GM19452 (cell line): ENCODE results near the gene EFR3B.
"Not testable (repeated sequence)": the region's sequence is repeated elsewhere in the genome, so short reads cannot be mapped to it uniquely, and the experiment has no call there.

ENCODE experiments used
- ATAC-seq: cut with Tn5 transposase; IDR thresholded peaks from one replicate; pipeline ENCODE4 v1.9.1; 2021; ENCODE audit not compliant: unreplicated experiment

The EFR3B gene

DNA sequence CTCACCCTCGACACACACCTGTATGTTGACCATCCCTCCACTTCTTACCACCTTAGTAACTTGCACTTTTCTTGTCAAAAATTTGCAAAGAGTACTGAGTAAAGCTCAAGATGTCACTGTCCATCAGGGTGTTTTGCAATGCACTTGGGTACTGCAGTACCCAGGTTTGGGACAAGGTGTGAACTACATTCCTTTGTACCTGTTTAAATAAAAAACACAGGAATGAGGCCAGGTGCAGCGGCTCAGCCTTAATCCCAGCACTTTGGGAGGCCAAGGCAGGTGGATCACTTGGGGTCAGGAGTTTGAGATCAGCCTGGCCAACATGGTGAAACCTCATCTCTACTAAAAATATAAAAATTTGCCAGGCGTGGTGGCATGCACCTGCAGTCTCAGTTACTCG, 98.7 kb downstream of the EFR3B start:
- ATAC-seq: not testable (repeated sequence)

DNA sequence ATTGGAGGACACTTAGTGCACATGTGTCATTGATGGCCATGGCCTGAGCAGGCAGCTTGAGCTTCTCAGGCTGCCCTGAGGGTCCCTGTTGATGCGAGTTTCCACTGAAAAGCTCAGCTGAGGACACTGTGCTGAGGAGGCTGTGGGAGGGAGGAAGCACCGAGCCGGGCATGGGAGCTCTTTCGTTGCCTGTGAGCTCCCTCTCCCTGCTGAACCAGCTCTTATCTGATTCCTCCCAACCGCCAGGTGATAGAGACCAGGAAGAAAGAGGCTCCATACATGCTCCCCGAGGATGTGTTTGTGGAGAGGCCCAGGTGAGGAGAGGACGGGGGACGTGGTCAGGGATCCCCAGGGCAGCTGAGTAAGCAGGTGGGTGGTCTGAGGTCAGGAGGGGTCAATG, 99.2 kb downstream of the EFR3B start:
- no peak for ATAC-seq

DNA sequence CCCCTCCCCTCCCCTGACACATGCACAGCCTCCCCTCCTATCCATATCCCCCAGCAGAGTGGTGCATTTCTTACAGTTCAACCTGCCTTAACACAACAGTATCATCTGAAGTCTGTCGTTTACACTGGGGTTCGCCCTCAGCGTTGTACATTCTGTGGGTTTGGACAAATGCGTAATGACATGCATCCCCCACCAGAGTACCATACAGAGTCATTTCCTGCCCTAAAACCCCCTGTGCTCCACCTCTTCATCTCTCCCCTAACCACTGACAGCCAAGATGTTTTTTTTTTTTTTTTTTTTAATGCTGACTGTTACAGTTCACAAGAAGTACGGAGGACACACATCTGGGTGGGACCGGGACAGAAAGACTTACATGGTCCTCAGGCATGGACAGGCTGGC, 103.9 kb downstream of the EFR3B start:
- no peak for ATAC-seq

DNA sequence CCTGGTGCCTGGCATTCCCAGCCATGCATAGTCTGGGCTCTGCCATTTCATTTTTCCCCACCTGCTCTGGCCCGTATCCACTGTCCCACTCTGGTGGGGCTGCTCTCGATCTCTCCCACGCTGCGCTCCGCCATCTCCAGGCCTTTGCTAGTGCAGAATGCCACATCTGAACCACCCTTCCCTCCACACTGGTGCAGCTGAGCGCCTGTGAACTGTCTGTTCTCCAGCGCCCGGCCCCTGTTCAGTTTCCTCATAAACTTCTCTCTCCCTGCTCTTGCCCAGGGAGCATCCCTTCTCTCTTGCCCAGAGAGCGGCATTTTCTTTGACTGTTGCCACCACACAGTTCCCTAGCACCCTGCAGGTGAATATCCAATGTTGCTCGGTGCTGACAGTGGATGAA, 105.0 kb downstream of the EFR3B start:
- no peak for ATAC-seq

DNA sequence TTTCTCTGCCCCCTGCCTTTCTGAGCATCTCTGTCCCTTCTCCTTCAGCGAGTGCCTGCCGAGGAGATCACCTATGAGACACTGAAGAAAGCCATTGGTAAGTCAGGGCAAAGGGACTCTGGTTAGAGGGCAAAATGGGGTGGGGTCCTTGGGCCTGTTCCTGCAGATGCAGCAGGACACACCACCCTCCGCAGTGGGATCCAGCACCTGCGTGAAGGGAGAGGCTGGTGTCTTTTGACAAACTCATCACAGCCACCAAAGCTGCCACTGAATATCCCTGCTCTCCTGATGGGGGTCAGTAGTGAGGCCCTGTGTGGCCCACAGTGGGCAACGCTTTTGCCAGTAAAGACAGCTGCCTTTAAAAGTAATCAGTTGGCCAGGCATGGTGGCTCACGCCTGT, 107.8 kb downstream of the EFR3B start:
- no peak for ATAC-seq

DNA sequence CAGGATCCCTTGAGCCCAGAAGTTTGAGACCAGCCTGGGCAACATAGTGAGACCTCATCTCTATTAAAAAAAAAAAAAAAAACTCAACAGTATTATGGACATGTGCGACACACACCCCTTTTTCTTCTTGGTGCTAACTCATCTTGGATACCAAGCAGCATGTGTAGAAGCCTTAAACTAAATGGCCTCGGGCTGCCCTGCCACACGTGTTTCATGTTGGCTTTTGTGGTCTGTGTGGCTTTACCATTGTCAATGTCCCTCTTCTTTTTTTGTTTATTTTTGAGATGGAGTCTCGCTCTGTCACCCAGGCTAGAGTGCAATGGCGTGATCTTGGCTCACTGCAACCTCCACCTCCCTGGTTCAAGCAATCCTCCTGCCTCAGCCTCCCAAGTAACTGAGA, 109.1 kb downstream of the EFR3B start:
- ATAC-seq: not testable (repeated sequence)

DNA sequence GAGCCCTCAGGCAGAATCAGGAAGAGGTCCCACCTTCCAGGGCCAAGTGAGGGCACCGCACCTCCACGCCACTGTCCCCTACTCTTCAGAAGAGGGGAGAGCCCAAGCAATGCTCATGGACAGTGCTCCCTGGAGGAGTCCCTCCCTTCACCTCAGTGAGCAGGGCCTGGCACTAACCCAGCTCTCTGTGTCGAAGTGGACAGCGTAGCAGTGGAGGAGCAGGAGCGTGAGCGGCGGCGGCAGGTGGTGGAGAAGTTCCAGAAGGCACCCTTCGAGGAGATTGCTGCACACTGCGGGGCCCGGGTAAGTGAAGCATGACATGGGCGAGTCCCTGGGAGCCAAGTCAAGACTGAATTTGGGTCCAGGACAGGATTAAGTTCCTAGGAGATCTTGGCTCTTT, 109.8 kb downstream of the EFR3B start:
- ATAC-seq: no peak

DNA sequence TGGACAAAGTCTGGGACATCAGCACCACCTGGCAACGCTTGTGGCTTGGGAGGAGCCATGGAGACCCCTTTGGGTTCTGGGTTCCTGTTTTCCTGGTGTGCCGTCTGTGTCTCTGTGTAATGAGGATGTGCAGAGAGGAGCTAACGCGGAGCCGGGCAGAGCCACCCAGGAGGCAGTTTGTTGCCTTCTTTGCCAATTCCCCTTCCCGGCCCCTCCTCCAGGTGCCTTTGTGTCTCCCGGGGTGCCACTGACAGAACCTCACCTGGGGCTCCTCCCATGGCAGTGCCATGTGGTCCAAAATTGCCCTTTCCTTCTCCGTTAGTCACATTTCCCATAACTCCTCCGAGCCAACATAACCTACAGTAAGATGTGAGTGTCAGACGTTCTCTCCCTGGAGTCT, 113.5 kb downstream of the EFR3B start:
- no peak for ATAC-seq

DNA sequence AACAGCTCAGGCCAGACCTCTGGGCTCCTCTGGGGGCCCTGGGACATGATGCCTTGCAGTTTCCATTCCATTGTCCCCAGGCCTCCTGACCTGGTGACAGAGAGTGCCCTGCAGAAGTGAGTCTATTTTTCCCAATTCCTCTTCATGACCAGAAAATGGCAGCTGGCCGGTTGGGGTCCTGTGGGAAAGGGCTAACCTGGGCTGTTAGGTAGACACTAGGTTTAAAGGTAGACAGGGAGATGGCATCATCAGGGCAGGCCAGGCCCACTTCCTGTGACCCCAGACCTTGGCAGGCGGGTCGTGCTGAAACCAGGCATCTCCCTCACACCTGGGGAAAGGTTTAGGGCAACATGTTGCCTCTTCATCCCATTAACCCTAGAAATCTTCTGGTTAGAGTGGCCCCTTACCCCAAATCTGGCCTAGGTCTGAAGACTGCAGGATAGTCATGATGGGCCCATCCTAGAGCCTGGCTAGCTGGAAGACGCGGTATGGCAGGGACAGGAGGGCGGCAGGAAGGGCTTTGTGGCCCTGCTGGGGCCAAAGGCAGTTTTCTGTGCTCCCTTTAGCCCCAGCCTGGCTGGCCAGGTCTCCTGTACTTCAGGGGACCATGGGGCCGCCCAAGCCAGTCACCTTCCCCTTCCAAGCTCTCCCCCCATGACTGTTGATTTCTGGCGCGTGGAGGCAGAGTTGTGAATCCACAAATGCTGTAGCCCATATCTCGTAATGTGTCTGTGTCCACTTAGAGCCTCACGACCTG, 116.4 kb downstream of the EFR3B start:
- no peak for ATAC-seq

DNA sequence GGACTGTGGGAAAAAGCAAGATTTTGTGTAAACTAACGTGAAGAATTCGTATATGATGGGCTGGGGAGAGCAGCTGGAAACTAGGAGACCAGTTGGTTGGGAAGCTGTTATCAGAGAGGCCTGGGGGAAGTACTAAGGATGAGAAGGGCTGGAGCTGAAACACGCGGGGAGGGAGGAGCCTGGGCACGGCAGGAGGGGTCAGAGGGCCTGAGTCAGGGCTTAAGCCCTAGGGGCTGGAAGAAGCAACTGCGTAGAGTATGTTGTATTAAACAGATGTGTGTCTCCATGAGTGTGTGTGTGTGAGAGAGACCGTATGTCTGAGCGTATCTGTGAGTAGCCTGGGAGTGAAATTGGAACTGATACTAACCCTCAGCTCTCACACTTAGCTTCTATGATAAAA, 118.1 kb downstream of the EFR3B start:
- no peak for ATAC-seq

DNA sequence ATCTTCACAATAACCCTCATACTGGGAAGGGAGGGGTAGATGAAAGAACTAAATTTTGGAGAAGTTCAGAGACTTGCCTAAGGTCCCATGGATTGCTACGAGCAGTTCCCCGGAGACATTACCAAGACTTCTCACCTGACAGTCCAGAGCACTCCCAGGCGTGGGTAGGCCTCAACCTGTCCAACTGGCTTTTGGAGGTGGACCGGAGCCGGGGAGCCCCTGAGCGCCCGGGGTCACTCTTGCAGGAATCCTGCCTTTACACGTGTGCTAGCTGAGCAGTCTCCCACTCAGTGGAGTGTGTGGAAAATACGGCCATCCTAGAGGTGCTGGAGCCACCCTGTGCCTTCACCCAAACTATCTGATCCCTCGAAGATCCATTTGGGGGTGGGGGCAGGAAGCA, 118.5 kb downstream of the EFR3B start:
- no peak for ATAC-seq

DNA sequence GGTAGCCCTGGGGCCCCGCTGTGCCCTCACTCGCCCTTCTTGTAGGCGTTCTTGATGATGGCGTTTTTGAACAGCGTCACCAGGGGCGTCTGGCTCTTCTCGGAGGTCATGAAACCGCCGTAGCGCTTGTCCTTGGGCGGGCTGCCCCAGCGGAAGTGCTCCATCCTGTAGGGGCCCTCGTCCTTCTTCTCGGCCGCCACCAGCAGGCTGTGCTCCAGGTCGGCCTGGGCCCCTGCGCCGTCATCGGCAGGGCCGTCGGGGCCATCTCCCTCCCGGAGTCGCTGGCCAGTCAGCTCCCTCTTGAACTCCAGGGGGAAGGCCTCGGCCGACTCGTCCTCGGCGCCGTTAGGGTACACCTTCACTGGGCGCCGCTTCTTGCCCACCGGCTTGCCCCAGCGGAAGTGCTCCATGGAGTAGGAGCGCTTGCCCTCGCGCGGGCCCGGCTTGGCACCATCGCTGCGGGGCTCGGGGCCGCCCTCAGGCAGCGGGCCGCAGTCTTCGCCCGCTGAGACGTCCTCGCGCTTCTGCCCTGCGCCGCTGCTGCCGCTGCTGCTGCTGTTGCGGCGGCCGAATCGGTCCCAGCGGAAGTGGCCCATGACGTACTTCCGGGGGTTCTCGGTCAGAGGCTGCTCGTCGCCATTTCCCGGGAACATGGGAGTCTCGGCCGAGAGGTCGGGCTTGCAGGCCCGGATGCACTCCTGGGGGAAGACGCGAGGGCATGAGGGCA, 119.3 kb downstream of the EFR3B start:
- peak; percentile 56 for ATAC-seq

DNA sequence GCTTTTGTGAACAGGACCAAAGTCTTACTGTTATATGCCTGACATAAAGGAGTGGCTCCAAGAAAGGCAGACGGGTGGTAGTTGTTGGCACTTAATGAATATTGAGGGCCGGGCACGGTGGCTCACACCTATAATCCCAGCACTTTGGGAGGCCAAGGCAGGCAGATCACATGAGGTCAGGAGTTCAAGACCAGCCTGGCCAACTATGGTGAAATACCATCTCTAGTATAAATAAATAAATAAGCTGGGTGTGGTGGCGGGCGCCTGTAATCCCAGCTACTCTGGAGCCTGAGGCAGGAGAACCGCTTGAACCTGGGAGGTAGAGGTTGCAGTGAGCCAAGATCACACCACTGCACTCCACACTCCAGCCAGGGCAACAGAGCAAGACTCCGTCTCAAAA, 120.2 kb downstream of the EFR3B start:
- not testable (repeated sequence) for ATAC-seq

DNA sequence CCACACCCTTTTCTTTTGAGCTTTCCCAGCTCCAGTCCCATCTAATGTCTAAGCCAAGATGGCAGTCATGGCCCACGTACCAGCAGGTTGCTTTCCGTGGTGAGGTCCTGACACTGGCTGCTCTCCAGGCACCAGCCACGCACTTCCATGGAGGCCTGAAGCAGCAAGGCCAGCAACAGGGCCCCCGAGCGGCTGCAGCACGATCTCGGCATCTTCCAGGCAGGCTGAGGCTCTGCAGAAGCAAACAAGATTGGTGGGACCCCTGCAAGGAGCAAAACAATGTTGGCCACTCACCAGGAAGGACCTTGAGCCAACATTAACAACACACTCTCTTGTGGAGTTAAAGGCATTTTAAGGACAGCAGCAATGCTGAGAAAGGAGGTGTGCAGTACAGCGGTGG, 122.7 kb downstream of the EFR3B start:
- no peak for ATAC-seq

DNA sequence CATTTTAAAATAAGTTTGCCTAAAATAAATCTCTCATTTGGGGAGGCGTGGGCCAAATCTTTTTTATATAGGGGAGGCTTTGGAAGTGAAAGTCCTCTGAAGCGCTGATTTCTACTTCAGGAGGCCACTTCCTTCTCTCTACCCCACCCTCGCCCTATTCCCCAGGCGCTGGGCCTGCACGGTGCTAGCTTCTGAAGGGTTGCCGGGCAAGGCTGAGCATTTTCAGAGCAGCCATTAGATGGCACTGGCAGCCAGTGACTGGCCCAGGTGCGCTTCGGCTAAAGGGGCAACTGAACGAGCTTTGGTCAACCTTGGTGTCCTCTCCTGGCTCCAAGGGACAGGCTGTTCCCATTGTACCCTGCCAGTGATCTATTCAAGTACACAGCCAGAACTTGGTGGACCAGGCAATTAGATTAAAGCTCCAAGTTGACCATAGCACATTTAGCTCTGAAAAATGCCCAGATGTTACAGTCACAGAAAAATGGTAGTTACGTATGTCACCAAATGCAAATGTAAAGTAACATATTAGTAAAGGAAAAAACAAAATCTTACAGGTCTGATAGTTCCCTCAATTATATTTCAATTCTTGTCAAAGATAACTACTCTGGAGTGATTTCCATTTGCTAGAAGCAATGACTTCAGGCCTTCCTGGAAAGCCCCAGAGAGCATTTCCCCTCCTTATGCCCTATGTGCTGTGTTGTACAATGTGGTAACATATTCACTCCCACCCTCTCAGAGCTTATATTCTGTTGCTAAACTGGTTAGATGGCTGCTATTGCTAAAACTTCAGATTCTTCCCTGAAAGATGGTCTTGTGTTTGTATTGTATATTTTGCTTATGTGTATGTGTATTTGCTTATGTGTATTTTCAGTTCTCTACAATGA, 124.4 kb downstream of the EFR3B start:
- ATAC-seq: peak; percentile 75

DNA sequence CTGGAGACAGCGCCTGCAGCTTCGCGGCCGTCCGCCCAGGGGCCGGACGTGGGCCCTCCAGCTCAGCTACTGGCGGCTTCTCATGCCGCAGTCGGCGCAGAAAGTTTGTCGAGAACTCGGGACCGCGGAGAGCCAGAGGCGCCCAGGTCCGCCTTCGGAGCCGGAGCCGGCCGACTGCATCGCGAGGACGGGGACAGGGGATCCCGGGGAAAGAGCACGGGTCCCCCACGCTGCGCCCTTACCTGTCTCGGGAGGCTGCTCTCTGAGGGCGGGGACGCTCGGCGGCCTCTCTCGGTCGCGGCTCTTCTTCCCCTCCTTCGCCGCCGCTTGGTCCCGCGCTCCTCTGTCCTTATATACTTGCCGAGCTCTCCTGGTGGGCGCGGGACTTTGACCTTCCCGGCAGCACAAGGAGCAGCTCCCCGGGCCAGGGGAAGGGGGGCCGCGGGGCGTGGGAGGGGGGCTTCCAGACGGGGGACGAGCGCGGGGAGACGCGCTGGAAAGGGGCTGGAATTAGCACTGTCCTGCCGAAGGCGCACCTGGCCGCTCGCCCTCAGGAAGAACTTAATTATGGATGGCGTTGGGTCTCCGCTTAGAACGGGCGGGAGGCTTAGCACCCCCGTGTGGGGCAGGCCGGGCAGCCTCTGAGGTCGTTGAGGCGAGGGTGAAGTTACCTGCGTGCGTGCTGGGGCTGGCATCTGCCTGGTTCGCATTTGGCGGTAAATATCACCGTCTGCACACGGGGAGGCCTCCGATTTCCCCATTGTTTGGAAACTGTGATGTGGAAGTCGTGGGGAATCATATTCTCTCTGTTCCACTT, 126.6 kb downstream of the EFR3B start, which contains the start of gene POMC:
Gene POMC, minus strand, starts transcription at position 325 of the 817 bp plus-strand sequence. CDS start 3,808 bp downstream, outside the sequence.
- ATAC-seq: no peak

DNA sequence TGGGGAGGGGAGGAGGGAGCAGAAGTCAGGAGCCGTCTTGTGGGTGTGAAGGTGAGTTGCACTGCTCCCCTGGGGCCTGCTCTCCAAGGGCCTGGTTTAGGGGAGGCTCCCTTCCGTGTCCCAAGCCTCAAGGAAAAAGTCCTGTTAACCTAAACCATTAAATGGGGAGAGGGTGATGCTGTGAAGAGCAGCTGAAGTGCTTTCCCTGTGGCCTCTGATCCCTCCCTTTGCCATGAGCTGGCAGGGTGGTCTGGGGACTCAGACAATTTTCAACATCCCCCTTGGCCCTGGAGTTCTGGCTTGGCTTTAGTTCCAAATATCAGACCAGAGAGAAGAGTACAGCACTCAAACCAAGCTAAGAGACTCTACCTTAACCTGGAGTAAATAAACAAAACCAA, 127.2 kb downstream of the EFR3B start:
- ATAC-seq: no peak

DNA sequence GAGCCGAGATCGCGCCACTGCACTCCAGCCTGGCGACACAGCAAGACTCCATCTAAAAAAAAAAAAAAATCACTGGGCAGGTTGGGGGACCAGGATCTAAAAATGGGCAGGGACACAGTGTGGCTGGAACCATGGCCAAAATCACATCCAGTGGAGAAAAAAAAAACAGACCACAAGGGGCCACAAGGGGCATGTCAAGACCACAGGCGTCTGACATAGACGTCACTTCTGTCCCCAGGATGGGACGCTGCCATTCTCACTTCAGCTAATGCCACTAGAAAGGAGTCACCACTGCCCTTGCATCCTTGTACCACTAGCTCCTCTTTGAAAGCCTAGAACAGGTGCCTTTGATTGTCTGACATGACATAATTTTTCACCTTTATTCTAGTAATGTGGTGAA, 129.0 kb downstream of the EFR3B start:
- no peak for ATAC-seq

DNA sequence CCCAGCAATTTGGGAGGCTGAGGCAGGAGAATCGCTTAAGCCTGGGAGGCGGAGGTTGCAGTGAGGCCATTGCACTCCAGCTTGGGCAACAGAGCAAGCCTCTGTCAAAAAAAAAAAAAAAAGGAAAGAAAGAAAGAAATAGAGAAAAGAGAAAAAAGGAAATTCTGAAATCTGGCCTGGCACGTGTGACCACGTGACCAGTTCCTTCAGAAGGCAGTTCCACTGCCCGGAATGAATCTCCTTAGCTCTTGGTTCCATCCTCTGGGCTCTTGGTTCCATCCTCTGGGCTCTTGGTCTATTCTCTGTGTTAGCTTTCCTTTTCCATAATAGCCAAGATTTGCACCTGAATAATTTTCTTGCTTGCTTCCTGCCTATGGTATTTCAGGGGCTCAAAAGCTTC, 131.8 kb downstream of the EFR3B start:
- no peak for ATAC-seq

DNA sequence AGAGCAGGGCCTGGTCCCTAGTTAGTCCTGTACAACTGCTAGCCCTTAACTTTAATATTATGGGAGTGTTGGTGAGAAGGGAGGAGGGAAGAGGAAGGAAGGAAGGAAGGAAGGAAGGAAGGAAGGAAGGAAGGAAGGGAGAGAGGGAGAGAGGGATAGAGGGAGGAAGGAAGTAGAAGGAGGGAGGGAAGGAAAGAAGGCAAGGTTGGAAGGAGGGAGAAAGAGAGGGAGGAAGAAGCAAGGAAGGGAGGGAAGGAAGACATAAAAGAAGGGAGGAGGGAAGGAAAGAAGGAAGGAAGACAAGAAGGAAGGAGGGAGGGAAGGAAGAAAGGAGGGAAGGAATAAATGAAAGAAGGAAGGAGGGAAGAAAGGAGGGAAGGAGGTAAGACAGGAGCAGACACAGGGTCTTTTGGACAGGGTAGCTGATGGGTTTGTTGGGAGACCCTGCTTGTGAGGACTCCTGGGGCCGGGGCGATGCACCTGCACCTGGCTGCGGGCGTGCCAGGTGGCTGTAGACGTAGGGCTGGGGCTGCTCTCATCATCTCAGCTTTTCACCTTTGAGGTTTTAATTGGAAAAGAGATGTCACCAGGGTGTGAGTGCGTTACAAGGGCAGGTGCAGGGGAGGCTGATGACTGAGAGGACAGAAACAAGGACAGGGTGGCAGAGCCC, 132.5 kb downstream of the EFR3B start:
- ATAC-seq: no peak
